ENCODE measurements around the gene HYOU1.
"Not testable (repeated sequence)": the region's sequence is repeated elsewhere in the genome, so short reads cannot be mapped to it uniquely, and the experiment has no call there.

Gene HYOU1

DNA sequence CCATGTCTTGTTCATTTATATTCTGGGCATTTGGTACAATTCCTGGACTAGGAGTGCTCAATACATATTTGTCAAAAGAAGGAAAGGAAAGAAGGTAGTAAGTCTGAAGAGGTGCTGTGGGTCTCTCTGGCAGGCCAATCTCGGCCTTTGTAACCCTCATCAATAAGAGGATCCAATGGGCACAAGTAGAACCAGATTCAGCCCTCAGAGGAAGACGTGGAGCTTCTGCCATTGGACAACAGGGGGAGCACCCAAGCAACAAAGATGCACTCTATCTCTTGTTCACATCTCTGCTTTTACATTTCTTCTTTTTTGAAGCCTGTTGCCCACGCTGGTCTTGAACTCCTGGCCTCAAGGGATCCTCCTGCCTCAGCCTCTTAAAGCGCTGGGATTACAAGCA is 8.4 kb upstream of the HYOU1 start:
- H3K4me3 ChIP-seq (replicated peaks; ENCODE audit: low read depth, low read length), result no peak overlapping the region
- peak; percentile 21 for DNase-seq (ENCODE audit: extremely low read depth, low read depth)
- TF ChIP-seq, protein P1, sequence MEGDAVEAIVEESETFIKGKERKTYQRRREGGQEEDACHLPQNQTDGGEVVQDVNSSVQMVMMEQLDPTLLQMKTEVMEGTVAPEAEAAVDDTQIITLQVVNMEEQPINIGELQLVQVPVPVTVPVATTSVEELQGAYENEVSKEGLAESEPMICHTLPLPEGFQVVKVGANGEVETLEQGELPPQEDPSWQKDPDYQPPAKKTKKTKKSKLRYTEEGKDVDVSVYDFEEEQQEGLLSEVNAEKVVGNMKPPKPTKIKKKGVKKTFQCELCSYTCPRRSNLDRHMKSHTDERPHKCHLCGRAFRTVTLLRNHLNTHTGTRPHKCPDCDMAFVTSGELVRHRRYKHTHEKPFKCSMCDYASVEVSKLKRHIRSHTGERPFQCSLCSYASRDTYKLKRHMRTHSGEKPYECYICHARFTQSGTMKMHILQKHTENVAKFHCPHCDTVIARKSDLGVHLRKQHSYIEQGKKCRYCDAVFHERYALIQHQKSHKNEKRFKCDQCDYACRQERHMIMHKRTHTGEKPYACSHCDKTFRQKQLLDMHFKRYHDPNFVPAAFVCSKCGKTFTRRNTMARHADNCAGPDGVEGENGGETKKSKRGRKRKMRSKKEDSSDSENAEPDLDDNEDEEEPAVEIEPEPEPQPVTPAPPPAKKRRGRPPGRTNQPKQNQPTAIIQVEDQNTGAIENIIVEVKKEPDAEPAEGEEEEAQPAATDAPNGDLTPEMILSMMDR (IDR thresholded peaks at IDR 0.05; ENCODE audit: low read depth, low read length, missing control alignments), result peak; percentile 62

DNA sequence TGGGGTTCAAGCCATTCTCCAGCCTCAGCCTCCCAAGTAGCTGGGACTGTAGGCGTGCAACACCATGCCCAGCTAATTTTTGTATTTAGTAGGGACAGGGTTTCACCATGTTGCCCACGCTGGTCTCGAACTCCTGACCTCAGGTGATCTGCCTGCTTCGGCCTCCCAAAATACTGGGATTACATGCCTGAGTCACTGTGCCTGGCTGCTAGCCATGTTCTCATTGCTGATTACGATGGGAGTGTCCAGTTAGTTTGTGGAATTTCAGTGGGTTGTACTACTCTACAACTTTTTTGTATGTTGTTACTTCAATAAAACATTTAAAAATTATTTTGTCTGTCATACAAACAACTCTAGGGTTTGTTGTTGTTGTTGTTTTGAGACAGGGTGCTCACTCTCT is 5.8 kb upstream of the HYOU1 start:
- TF ChIP-seq, protein P1 (IDR thresholded peaks at IDR 0.05; ENCODE audit: low read depth, low read length, missing control alignments), result no peak
- peak; percentile 32 for DNase-seq (ENCODE audit: extremely low read depth, low read depth)
- H3K4me3 ChIP-seq (replicated peaks; ENCODE audit: low read depth, low read length), result no peak overlapping the region

DNA sequence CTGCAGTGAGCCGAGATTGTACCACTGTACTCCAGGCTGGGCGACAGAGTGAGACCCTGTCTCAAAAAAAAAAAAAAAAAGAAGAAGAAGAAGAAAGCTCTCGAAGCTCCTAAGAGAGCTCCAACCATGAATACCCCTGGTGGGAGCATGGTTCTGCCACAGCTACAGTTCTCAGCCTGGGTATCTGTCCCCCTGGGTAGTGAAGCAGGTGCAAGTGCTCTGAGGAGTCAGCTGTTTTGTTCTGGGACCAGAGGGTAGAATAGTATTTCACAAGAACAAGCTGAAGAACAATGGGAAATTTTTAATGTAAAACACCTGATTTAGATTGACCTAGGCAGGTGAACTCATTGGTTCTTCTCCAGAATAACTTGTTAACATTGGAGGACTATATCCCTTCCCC is 4.3 kb upstream of the HYOU1 start:
- H3K4me3 ChIP-seq (replicated peaks; ENCODE audit: low read depth, low read length), result no peak overlapping the region
- DNase-seq (ENCODE audit: extremely low read depth, low read depth), result no peak
- TF ChIP-seq, protein P1 (IDR thresholded peaks at IDR 0.05; ENCODE audit: low read depth, low read length, missing control alignments), result no peak

DNA sequence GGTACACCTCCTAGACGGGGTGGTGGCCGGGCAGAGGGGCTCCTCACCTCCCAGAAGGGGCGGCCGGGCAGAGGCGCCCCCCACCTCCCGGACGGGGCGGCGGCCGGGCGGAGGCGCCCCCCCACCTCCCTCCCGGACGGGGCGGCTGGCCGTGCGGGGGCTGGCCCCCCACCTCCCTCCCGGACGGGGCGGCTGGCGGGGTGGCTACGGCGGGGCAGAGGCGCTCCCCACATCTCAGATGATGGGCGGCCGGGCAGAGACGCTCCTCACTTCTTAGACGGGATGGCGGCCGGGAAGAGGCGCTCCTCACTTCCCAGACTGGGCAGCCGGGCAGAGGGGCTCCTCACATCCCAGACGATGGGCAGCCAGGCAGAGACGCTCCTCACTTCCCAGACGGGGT is 2.1 kb upstream of the HYOU1 start:
- H3K4me3 ChIP-seq (replicated peaks; ENCODE audit: low read depth, low read length), result not testable (repeated sequence)

DNA sequence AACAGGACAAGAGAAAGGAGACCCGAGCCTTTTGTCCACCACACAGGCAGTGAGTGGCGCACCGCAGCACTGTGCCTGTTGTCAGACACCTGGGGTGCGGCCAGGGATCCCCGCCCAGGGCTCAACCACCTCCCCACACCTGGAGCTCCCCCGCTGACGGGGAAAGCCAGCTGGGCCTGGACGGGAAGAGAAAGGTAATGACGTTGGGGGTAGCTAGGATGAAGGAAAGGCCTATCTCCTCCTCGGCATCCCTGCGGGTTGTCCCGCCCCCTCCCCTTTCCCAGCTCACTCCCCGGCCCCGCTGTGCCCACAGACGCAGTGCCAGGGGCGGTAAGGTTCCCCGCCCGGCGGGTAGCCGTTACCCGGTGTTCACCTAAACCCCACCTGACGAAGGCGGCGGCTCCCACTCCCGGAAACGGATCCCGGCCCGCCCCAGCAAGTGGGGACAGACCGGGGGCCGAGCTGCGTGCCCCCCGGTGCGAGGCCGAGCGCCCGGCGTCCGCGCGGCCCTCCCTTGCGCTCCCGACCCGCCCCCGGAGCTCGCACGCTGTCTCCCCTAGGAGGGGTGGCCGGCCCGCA is 495 bp downstream of the HYOU1 start:
- DNase-seq (ENCODE audit: extremely low read depth, low read depth), result no peak
- peak overlapping the region; percentile 88 for H3K4me3 ChIP-seq (replicated peaks; ENCODE audit: low read depth, low read length)
- TF ChIP-seq, protein P1 (IDR thresholded peaks at IDR 0.05; ENCODE audit: low read depth, low read length, missing control alignments), result no peak

More for the DNA sequence above, 2.1 kb upstream of the HYOU1 start:
- not testable (repeated sequence) for DNase-seq (ENCODE audit: extremely low read depth, low read depth)

DNA sequence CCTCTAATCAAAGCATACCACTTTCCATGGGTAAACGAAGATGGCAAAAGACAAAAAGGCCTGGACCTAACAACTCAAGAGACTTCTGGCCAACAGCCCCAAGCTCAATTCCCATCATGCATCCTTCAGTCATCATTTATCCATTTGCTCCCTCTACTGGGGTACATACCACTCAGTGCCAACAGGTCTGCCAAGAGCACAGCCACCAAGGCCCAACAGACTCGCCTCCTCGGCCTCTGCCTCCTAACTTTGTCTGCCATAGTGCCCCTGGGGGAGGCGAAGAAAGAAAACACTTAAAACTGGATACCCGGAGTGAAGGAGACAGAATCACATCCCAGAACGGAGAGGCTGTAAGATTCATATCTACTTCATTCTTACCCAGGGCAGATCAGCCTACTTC is 1.1 kb downstream of the HYOU1 start:
- peak overlapping the region; percentile 88 for H3K4me3 ChIP-seq (replicated peaks; ENCODE audit: low read depth, low read length)
- DNase-seq (ENCODE audit: extremely low read depth, low read depth), result no peak
- TF ChIP-seq, protein P1 (IDR thresholded peaks at IDR 0.05; ENCODE audit: low read depth, low read length, missing control alignments), result peak; percentile 29

DNA sequence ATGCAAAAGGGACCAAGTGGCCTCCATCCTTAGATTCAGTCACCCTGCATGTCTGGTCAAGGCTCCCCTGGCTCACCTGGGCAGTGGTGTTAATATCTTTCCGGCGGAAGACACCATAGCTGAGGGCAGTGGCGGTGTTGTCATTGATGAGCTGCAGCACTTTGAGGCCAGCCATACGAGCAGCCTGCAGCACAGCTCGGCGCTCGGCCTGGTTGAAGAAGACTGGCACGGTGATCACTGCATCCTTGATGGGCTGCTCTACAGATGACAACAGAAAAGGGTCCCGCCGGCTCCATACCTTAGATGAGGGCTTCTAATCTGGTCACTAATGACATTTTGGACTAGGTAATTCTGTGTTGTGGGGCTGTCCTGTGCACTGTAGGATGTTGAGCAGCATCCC is 2.6 kb downstream of the HYOU1 start:
- no peak for DNase-seq (ENCODE audit: extremely low read depth, low read depth)
- no peak overlapping the region for H3K4me3 ChIP-seq (replicated peaks; ENCODE audit: low read depth, low read length)
- TF ChIP-seq, protein P1 (IDR thresholded peaks at IDR 0.05; ENCODE audit: low read depth, low read length, missing control alignments), result no peak
